HL-60 (cell line): ENCODE results near the gene CCDC146.

Experiments used
- DNase-seq, 2 experiments: peaks; one replicate each; pipeline ENCODE4 v3.0.0-alpha.2; 2010 to 2020; ENCODE audit warnings: low read depth in 1 of 2, low spot score in 1 of 2
- H3K27ac ChIP-seq: fragments of 250-450 bp; sonication (Bioruptor Pico); replicated peaks from 2 replicates; pipeline ENCODE4 v1.5.1; 2020; ENCODE audit warnings: mild to moderate bottlenecking, moderate library complexity
- H3K27me3 ChIP-seq: fragments of 250-450 bp; sonication (Bioruptor Pico); 2 replicates; pipeline ENCODE4 v1.5.1; 2021; ENCODE audit warnings: mild to moderate bottlenecking, moderate library complexity; ENCODE audit not compliant: insufficient read depth, poor library complexity, severe bottlenecking
- H3K4me3 ChIP-seq: replicated peaks from 2 replicates; pipeline ENCODE4 v1.5.1; 2011; ENCODE audit warnings: mild to moderate bottlenecking, control low read depth, low read length; ENCODE audit not compliant: insufficient read depth
- CTCF ChIP-seq: IDR thresholded peaks from one replicate; pipeline ENCODE4 v1.5.1; 2011; ENCODE audit warnings: low read length, control low read depth, inconsistent platforms; ENCODE audit not compliant: insufficient read depth
- GABPA ChIP-seq: IDR thresholded peaks from 2 replicates; pipeline ENCODE4 v1.6.1; 2012; ENCODE audit warnings: low read depth
- POLR2AphosphoS5 ChIP-seq: IDR thresholded peaks from 2 replicates; pipeline ENCODE4 v1.6.1; 2012; ENCODE audit warnings: low read depth
- REST ChIP-seq: IDR thresholded peaks from 2 replicates; pipeline ENCODE4 v1.6.1; 2012; ENCODE audit warnings: low read depth; ENCODE audit not compliant: insufficient replicate concordance
- SPI1 ChIP-seq: IDR thresholded peaks from 2 replicates; pipeline ENCODE4 v1.6.1; 2012; ENCODE audit warnings: low read depth, mild to moderate bottlenecking, borderline replicate concordance

CCDC146 gene

GRCh38 chr7:77320137-77320536, 197.7 kb downstream of the CCDC146 start:
- H3K27me3 ChIP-seq, result no peaks in the 10 kb centered on the region

GRCh38 chr7:77320714-77321113, 198.3 kb downstream of the CCDC146 start:
- TF ChIP-seq CTCF, result no peak
- TF ChIP-seq GABPA, result no peak
- no peak for TF ChIP-seq SPI1
- Histone ChIP-seq H3K4me3 (no peak overlapping the region), H3K27me3 (no peaks in the 10 kb centered on the region), H3K27ac (no peak overlapping the region)
- DNase-seq, result no peak

More at GRCh38 chr7:77320137-77320536, 197.7 kb downstream of the CCDC146 start:
- TF ChIP-seq REST, result no peak
- no peak for TF ChIP-seq SPI1
- no peak for TF ChIP-seq POLR2AphosphoS5
- TF ChIP-seq CTCF, result no peak
- TF ChIP-seq GABPA, result no peak
- Histone ChIP-seq H3K4me3 (no peak overlapping the region), H3K27ac (no peak overlapping the region)
- no peak for DNase-seq

GRCh38 chr7:77321300-77321699, 198.9 kb downstream of the CCDC146 start:
- H3K27me3 ChIP-seq, result no peaks in the 10 kb centered on the region
- H3K27ac ChIP-seq, result no peak overlapping the region
- DNase-seq, result no peak
- no peak overlapping the region for H3K4me3 ChIP-seq
- TF ChIP-seq SPI1 (no peak), GABPA (no peak), REST (no peak), CTCF (no peak), POLR2AphosphoS5 (no peak)

GRCh38 chr7:77326131-77326530, 203.7 kb downstream of the CCDC146 start:
- H3K27me3 ChIP-seq, result no peaks in the 10 kb centered on the region
- DNase-seq, result no peak
- no peak for TF ChIP-seq POLR2AphosphoS5
- peak overlapping the region; percentile 88 for H3K27ac ChIP-seq
- H3K4me3 ChIP-seq, result no peak overlapping the region
